OCI-LY3 (cell line): ENCODE results near the gene PTAR1.

Experiments used
- CTCF ChIP-seq: fragments of 200-600, 300-600 bp; sonication (generic); IDR thresholded peaks from 2 replicates; pipeline ENCODE4 v1.5.1; 2014; ENCODE audit warnings: antibody characterized with exemption, low read length, low read depth
- EZH2phosphoT487 ChIP-seq: fragments of 200-600 bp; shearing (Covaris generic); IDR thresholded peaks from 2 replicates; pipeline ENCODE4 v1.6.1; 2018; ENCODE audit warnings: antibody characterized with exemption, mixed run types, low read depth

DNA sequence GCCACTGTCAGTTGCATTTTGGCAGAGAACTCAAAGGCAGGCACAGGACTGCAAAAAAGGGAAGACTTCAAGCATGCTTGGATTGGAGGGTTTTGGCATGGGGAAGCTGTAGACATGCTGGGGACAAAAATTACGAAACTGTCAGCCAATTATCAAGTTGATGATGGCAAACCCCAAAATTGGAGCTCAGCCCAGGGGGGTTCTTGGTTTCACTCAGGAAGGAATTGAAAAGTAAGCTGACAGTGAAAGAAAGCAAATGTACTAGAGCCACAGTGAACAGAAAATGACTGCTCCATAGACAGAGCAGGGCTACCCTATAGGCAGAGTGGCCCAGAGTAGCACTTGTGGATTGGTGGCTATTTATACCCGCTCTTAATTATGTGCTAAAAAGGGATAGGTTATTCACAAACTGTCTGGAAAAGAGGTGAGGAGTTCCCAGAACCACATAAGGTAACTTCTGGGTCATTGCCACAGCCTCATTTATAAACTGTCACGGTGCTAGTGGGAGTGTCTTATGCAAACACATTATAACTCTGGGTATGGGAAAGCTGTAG is 46.2 kb upstream of the PTAR1 start:
- TF ChIP-seq CTCF (no peak), EZH2phosphoT487 (no peak)
